ENCODE data around the gene ACAD10. TPM values are rescaled to one million over a fixed set of nuclear protein-coding genes. Genes with fewer than 3 reads are reported as not detected.

ACAD10 gene
- total and polyA plus RNA-seq, 10 of the 15 experiments (the other 5 are each of a cell fraction or from before 2014, with no cell fraction given), result 2.9 to 21.9 (median 17.5) TPM

DNA sequence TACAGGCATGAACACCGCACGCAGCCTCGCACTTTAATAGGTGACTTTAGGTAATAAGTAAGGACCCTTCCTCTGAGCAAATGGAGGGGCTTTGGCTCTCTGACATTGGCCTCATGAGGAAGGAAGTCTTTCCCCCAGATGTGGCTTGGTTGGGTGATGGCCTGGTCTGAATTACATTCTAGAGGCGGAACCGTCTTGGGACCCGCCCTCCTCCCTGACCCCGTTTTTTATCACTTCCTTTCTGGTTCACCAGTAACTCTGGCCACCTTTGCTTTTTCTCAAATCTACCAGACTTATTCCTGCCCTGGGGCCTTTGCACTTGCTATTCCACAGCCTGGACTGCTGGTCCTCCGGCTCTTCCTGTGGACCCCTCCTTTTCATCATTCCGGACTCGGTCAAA lies 94.3 kb downstream of the ACAD10 start (continued):
- TF ChIP-seq PBX3 (IDR thresholded peaks at IDR 0.05; ENCODE audit: insufficient replicate concordance, low read depth, low read length), result no peak
- no peak for TF ChIP-seq ZNF24 (IDR thresholded peaks at IDR 0.05)
- no peak for TF ChIP-seq BCLAF1 (IDR thresholded peaks at IDR 0.05)
- TF ChIP-seq PAX8 (IDR thresholded peaks at IDR 0.05), result no peak
- TF ChIP-seq YY1 (IDR thresholded peaks at IDR 0.05; ENCODE audit: low read depth, low read length), result no peak

- no peak overlapping the region for H3K27ac ChIP-seq (ENCODE audit: control insufficient read depth, insufficient read depth)
- no peaks in the 10 kb centered on the region for H3K79me2 ChIP-seq (ENCODE audit: control insufficient read depth, insufficient read depth, low read length)
- peak; percentile 41 for FAIRE-seq
- CTCF ChIA-PET, result interaction anchor here (0.7 to 1.2 kb wide), 2 partner anchors 20 to 27 kb away, joined by 3 read pairs; no protein-coding TSS in a partner anchor
- no peak overlapping the region for H3K4me2 ChIP-seq (ENCODE audit: control insufficient read depth, insufficient read depth)
- intact Hi-C loops (cut with micrococcal nuclease; ENCODE audit: unreplicated experiment), result loop anchor here (10.0 kb wide), 1 partner anchor 386 kb away; no protein-coding TSS in a partner anchor
- in situ Hi-C loops (cut with MboI), result no loop called here
- DNase-seq (ENCODE audit: low read depth, low spot score), result no peak
- SMC1A ChIA-PET (ENCODE audit: uncharacterized antibody, unreplicated experiment), result no interaction called here
- TF ChIP-seq STAT3 (IDR thresholded peaks at IDR 0.05; ENCODE audit: low read depth, low read length), result no peak
- TF ChIP-seq MLLT1 (IDR thresholded peaks at IDR 0.05), result no peak
- no peak for TF ChIP-seq SMC3 (IDR thresholded peaks at IDR 0.05; ENCODE audit: borderline replicate concordance, low read length)
- TF ChIP-seq, protein P1, sequence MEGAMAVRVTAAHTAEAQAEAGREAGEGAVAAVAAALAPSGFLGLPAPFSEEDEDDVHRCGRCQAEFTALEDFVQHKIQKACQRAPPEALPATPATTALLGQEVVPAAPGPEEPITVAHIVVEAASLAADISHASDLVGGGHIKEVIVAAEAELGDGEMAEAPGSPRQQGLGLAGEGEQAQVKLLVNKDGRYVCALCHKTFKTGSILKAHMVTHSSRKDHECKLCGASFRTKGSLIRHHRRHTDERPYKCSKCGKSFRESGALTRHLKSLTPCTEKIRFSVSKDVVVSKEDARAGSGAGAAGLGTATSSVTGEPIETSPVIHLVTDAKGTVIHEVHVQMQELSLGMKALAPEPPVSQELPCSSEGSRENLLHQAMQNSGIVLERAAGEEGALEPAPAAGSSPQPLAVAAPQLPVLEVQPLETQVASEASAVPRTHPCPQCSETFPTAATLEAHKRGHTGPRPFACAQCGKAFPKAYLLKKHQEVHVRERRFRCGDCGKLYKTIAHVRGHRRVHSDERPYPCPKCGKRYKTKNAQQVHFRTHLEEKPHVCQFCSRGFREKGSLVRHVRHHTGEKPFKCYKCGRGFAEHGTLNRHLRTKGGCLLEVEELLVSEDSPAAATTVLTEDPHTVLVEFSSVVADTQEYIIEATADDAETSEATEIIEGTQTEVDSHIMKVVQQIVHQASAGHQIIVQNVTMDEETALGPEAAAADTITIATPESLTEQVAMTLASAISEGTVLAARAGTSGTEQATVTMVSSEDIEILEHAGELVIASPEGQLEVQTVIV (IDR thresholded peaks at IDR 0.05; ENCODE audit: borderline replicate concordance, partially characterized antibody), result no peak
- TF ChIP-seq CEBPB (IDR thresholded peaks at IDR 0.05; ENCODE audit: borderline replicate concordance in 1 of 2, low read depth in 2 of 2, low read length in 2 of 2), result no peak
- TF ChIP-seq ZZZ3 (IDR thresholded peaks at IDR 0.05; ENCODE audit: control insufficient read depth, insufficient read length, low read depth), result no peak
- TF ChIP-seq SUZ12 (IDR thresholded peaks at IDR 0.05; ENCODE audit: unreplicated experiment), result no peak
- H3K27me3 ChIP-seq (replicated peaks in 1 of 2; ENCODE audit: control insufficient read depth in 2 of 2, insufficient read depth in 2 of 2, low read length in 1 of 2), result no peaks in the 10 kb centered on the region
- peaks cover 9% of the 10 kb centered on the region for H3K4me1 ChIP-seq (ENCODE audit: control insufficient read depth, insufficient read depth, low read length)
- no peaks in the 10 kb centered on the region for H3K36me3 ChIP-seq (ENCODE audit: control insufficient read depth in 2 of 2, insufficient read depth in 2 of 2, low read length in 1 of 2)
- WGBS (ENCODE audit: insufficient coverage, insufficient replicate concordance, low lambda C conversion rate, missing lambda C conversion rate), result 76% methylated on average over 5 of the region's 5 CpGs
- POLR2A ChIA-PET, result no interaction called here
- no peak overlapping the region for H2AFZ ChIP-seq (ENCODE audit: control insufficient read depth, low read depth, low read length)
- H4K20me1 ChIP-seq (ENCODE audit: control insufficient read depth, insufficient read depth), result no peaks in the 10 kb centered on the region
- H3K9me3 ChIP-seq (replicated peaks; ENCODE audit: control insufficient read depth, insufficient read depth, low read length), result no peaks in the 10 kb centered on the region
- RAD21 ChIA-PET (ENCODE audit: unreplicated experiment), result no interaction called here
- no peak for ATAC-seq
- no peak overlapping the region for H3K4me3 ChIP-seq
- BruUV-seq (replicated peaks), result no TSS peak
- H3K9ac ChIP-seq (ENCODE audit: control insufficient read depth, insufficient read depth, low read length), result no peak overlapping the region
Observed at GRCh38 chr12:111780615-111781014, 94.8 kb downstream of the ACAD10 start.
